ENCODE data around the gene EED.

EED gene

GRCh38 chr11:86251345-86251744, 6.8 kb downstream of the EED start:
- no peaks in the 10 kb centered on the region for H3K9me3 ChIP-seq (ENCODE audit: insufficient read depth, low read depth, low read length)
- H2BK120ac ChIP-seq (ENCODE audit: insufficient read depth, low read length, poor library complexity): no peak overlapping the region
- H4K8ac ChIP-seq (ENCODE audit: low read depth, low read length): no peak overlapping the region
- H3K23ac ChIP-seq (ENCODE audit: low read length): no peak overlapping the region
- H2AK5ac ChIP-seq (ENCODE audit: low read length): no peak overlapping the region
- no peak overlapping the region for H4K12ac ChIP-seq (ENCODE audit: low read depth, low read length)
- H3K18ac ChIP-seq (ENCODE audit: low read length): no peak overlapping the region
- peaks cover 4% of the 10 kb centered on the region for H3K79me2 ChIP-seq (ENCODE audit: control insufficient read depth, insufficient read depth, low read length, poor library complexity)
- no peak overlapping the region for H3K9ac ChIP-seq (ENCODE audit: low read length)
- no peak overlapping the region for H3K27ac ChIP-seq (ENCODE audit: low read depth, low read length)
- H2AFZ ChIP-seq (ENCODE audit: insufficient read depth, low read length, poor library complexity): no peak overlapping the region
- peaks cover 2 to 3% of the 10 kb centered on the region in 2 experiments for H3K36me3 ChIP-seq (ENCODE audit: control insufficient read depth in 1 of 2, insufficient read depth in 2 of 2, low read length in 2 of 2)
- no peaks in the 10 kb centered on the region for H3K79me1 ChIP-seq (ENCODE audit: low read length)
- no peaks in the 10 kb centered on the region for H3K4me1 ChIP-seq (ENCODE audit: control insufficient read depth in 1 of 2, insufficient read depth in 2 of 2, low read length in 2 of 2)
- H2BK12ac ChIP-seq (ENCODE audit: low read length): no peak overlapping the region
- no peak for DNase-seq
- no peak overlapping the region for H3K14ac ChIP-seq (ENCODE audit: low read length)
- WGBS (ENCODE audit: extremely low coverage, insufficient coverage, insufficient read length): no CpG with 5 or more reads among the region's 2 CpGs
- H3K4ac ChIP-seq (ENCODE audit: low read depth, low read length): no peak overlapping the region
- no peak overlapping the region for H3K4me3 ChIP-seq (ENCODE audit: low read depth, low read length)
- H2BK5ac ChIP-seq (ENCODE audit: low read depth, low read length, poor library complexity): no peak overlapping the region
- H3K4me2 ChIP-seq (ENCODE audit: low read length): no peak overlapping the region
- H4K91ac ChIP-seq (ENCODE audit: low read depth, low read length): no peak overlapping the region
- no peaks in the 10 kb centered on the region for H3K27me3 ChIP-seq (ENCODE audit: insufficient read depth, low read length)

GRCh38 chr11:86255896-86256295, 11.3 kb downstream of the EED start:
- Histone ChIP-seq H3K4me2 (ENCODE audit: low read length) (no peak overlapping the region), H4K8ac (ENCODE audit: low read depth, low read length) (no peak overlapping the region), H2AK5ac (ENCODE audit: low read length) (no peak overlapping the region), H3K4ac (ENCODE audit: low read depth, low read length) (no peak overlapping the region), H3K18ac (ENCODE audit: low read length) (no peak overlapping the region), H4K12ac (ENCODE audit: low read depth, low read length) (no peak overlapping the region), H3K79me2 (ENCODE audit: control insufficient read depth, insufficient read depth, low read length, poor library complexity) (no peaks in the 10 kb centered on the region), H3K4me3 (ENCODE audit: low read depth, low read length) (no peak overlapping the region), H3K36me3 (ENCODE audit: control insufficient read depth in 1 of 2, insufficient read depth in 2 of 2, low read length in 2 of 2) (peaks cover 8 to 13% of the 10 kb centered on the region in 2 experiments), H3K9ac (ENCODE audit: low read length) (no peak overlapping the region), H2BK12ac (ENCODE audit: low read length) (no peak overlapping the region), H2AFZ (ENCODE audit: insufficient read depth, low read length, poor library complexity) (no peak overlapping the region), H3K79me1 (ENCODE audit: low read length) (no peaks in the 10 kb centered on the region), H3K14ac (ENCODE audit: low read length) (no peak overlapping the region), H3K9me3 (ENCODE audit: insufficient read depth, low read depth, low read length) (no peaks in the 10 kb centered on the region), H3K27ac (ENCODE audit: low read depth, low read length) (no peak overlapping the region), H4K91ac (ENCODE audit: low read depth, low read length) (no peak overlapping the region), H2BK120ac (ENCODE audit: insufficient read depth, low read length, poor library complexity) (no peak overlapping the region), H3K27me3 (ENCODE audit: insufficient read depth, low read length) (no peaks in the 10 kb centered on the region), H3K23ac (ENCODE audit: low read length) (no peak overlapping the region), H2BK5ac (ENCODE audit: low read depth, low read length, poor library complexity) (no peak overlapping the region), H3K4me1 (ENCODE audit: control insufficient read depth in 1 of 2, insufficient read depth in 2 of 2, low read length in 2 of 2) (no peaks in the 10 kb centered on the region)
- no CpG with 5 or more reads among the region's 1 CpG for WGBS (ENCODE audit: extremely low coverage, insufficient coverage, insufficient read length)
- no peak for DNase-seq

- H2BK12ac ChIP-seq (ENCODE audit: low read length): no peak overlapping the region
- no peak overlapping the region for H2BK5ac ChIP-seq (ENCODE audit: low read depth, low read length, poor library complexity)
- no peaks in the 10 kb centered on the region for H3K27me3 ChIP-seq (ENCODE audit: insufficient read depth, low read length)
- no peak overlapping the region for H3K23ac ChIP-seq (ENCODE audit: low read length)
- no peaks in the 10 kb centered on the region for H3K4me1 ChIP-seq (ENCODE audit: control insufficient read depth in 1 of 2, insufficient read depth in 2 of 2, low read length in 2 of 2)
- no peaks in the 10 kb centered on the region for H3K9me3 ChIP-seq (ENCODE audit: insufficient read depth, low read depth, low read length)
- H2AFZ ChIP-seq (ENCODE audit: insufficient read depth, low read length, poor library complexity): no peak overlapping the region
- H3K9ac ChIP-seq (ENCODE audit: low read length): no peak overlapping the region
- H2BK120ac ChIP-seq (ENCODE audit: insufficient read depth, low read length, poor library complexity): no peak overlapping the region
- H3K4me3 ChIP-seq (ENCODE audit: low read depth, low read length): no peak overlapping the region
- H3K4ac ChIP-seq (ENCODE audit: low read depth, low read length): no peak overlapping the region
- H3K79me2 ChIP-seq (ENCODE audit: control insufficient read depth, insufficient read depth, low read length, poor library complexity): no peaks in the 10 kb centered on the region
- WGBS (ENCODE audit: extremely low coverage, insufficient coverage, insufficient read length): 100% methylated on average over 1 of the region's 6 CpGs
- no peak overlapping the region for H2AK5ac ChIP-seq (ENCODE audit: low read length)
- no peak overlapping the region for H4K91ac ChIP-seq (ENCODE audit: low read depth, low read length)
- no peak overlapping the region for H3K4me2 ChIP-seq (ENCODE audit: low read length)
- H3K36me3 ChIP-seq (ENCODE audit: control insufficient read depth in 1 of 2, insufficient read depth in 2 of 2, low read length in 2 of 2): peaks cover 10 to 18% of the 10 kb centered on the region in 2 experiments
- no peak overlapping the region for H3K27ac ChIP-seq (ENCODE audit: low read depth, low read length)
- DNase-seq: no peak
- H3K14ac ChIP-seq (ENCODE audit: low read length): no peak overlapping the region
- H4K12ac ChIP-seq (ENCODE audit: low read depth, low read length): no peak overlapping the region
- no peak overlapping the region for H4K8ac ChIP-seq (ENCODE audit: low read depth, low read length)
- no peak overlapping the region for H3K18ac ChIP-seq (ENCODE audit: low read length)
- no peaks in the 10 kb centered on the region for H3K79me1 ChIP-seq (ENCODE audit: low read length)
These were observed 12.1 kb downstream of the EED start for GRCh38 chr11:86256608-86257007.

GRCh38 chr11:86257446-86257845, 12.9 kb downstream of the EED start:
- H3K14ac ChIP-seq (ENCODE audit: low read length): no peak overlapping the region
- H3K79me2 ChIP-seq (ENCODE audit: control insufficient read depth, insufficient read depth, low read length, poor library complexity): no peaks in the 10 kb centered on the region
- no peak overlapping the region for H3K4me2 ChIP-seq (ENCODE audit: low read length)
- H2AK5ac ChIP-seq (ENCODE audit: low read length): no peak overlapping the region
- no peaks in the 10 kb centered on the region for H3K9me3 ChIP-seq (ENCODE audit: insufficient read depth, low read depth, low read length)
- H3K9ac ChIP-seq (ENCODE audit: low read length): no peak overlapping the region
- H3K27ac ChIP-seq (ENCODE audit: low read depth, low read length): no peak overlapping the region
- no peaks in the 10 kb centered on the region for H3K27me3 ChIP-seq (ENCODE audit: insufficient read depth, low read length)
- no peak overlapping the region for H2AFZ ChIP-seq (ENCODE audit: insufficient read depth, low read length, poor library complexity)
- no peak overlapping the region for H2BK5ac ChIP-seq (ENCODE audit: low read depth, low read length, poor library complexity)
- H3K18ac ChIP-seq (ENCODE audit: low read length): no peak overlapping the region
- H2BK120ac ChIP-seq (ENCODE audit: insufficient read depth, low read length, poor library complexity): no peak overlapping the region
- H4K8ac ChIP-seq (ENCODE audit: low read depth, low read length): no peak overlapping the region
- no peaks in the 10 kb centered on the region for H3K79me1 ChIP-seq (ENCODE audit: low read length)
- H3K4me3 ChIP-seq (ENCODE audit: low read depth, low read length): no peak overlapping the region
- H3K36me3 ChIP-seq (ENCODE audit: control insufficient read depth in 1 of 2, insufficient read depth in 2 of 2, low read length in 2 of 2): peaks cover 13 to 20% of the 10 kb centered on the region in 2 experiments
- H3K23ac ChIP-seq (ENCODE audit: low read length): no peak overlapping the region
- no peak overlapping the region for H4K12ac ChIP-seq (ENCODE audit: low read depth, low read length)
- H4K91ac ChIP-seq (ENCODE audit: low read depth, low read length): no peak overlapping the region
- H2BK12ac ChIP-seq (ENCODE audit: low read length): no peak overlapping the region
- no peak for DNase-seq
- H3K4ac ChIP-seq (ENCODE audit: low read depth, low read length): no peak overlapping the region
- H3K4me1 ChIP-seq (ENCODE audit: control insufficient read depth in 1 of 2, insufficient read depth in 2 of 2, low read length in 2 of 2): no peaks in the 10 kb centered on the region
